ENCODE measurements around the gene C1orf210.
A peak's percentile ranks its signal among the peaks of the same experiment; 100 is the strongest.

C1orf210 gene

DNA sequence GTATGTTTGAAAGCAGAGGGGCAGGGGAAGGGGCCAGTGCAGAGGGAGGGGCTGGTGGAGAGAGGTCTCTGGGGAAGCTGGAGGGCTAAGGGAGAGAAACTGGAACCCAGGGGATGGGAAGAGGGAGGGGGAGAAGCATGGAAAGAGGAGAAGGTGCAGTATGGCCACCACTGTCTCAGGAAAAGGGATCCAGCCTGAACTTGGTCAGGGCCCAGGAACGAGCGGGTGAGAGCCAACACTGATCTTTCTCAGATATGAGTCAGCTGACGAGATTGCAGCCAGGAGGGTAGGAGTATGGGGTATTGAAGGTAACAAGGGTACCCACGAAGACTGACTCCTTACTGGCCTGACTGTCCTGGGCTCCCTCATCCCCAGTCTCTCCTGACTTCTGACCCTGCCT is 33.5 kb upstream of the C1orf210 start:
- Histone ChIP-seq H2AFZ (ENCODE audit: low read length) (no peak overlapping the region), H3K4ac (ENCODE audit: low read length) (no peak overlapping the region), H3K9ac (ENCODE audit: low read depth, low read length, poor library complexity) (no peak overlapping the region), H3K79me1 (ENCODE audit: low read depth, low read length) (no peaks in the 10 kb centered on the region), H3K4me3 (ENCODE audit: low read length in 2 of 2) (no peak overlapping the region), H3K4me1 (ENCODE audit: control insufficient read depth in 2 of 2, insufficient read depth in 1 of 2, low read depth in 1 of 2, low read length in 2 of 2) (peaks cover 0 to 5% of the 10 kb centered on the region in 2 donors), H2BK15ac (ENCODE audit: low read length) (no peak overlapping the region), H3K18ac (ENCODE audit: low read length) (no peak overlapping the region), H3K27me3 (ENCODE audit: control insufficient read depth in 3 of 3, insufficient read depth in 3 of 3, low read depth in 1 of 3, low read length in 3 of 3) (no peaks in the 10 kb centered on the region), H3K36me3 (replicated peaks in 1 of 2; ENCODE audit: control insufficient read depth in 2 of 2, insufficient read depth in 2 of 2, low read length in 2 of 2) (no peaks in the 10 kb centered on the region), H2AK5ac (ENCODE audit: low read depth, low read length) (no peak overlapping the region), H2BK5ac (ENCODE audit: low read length) (no peak overlapping the region), H4K8ac (ENCODE audit: low read depth, low read length) (no peak overlapping the region), H4K91ac (ENCODE audit: low read depth, low read length, poor library complexity) (no peak overlapping the region), H3K9me3 (replicated peaks in 1 of 2; ENCODE audit: control insufficient read depth in 2 of 2, insufficient read depth in 1 of 2, low read depth in 1 of 2, low read length in 2 of 2) (peaks cover 0 to under 1% of the 10 kb centered on the region in 2 donors), H2BK12ac (ENCODE audit: low read length) (no peak overlapping the region), H3K23ac (ENCODE audit: low read depth, low read length, poor library complexity) (no peak overlapping the region), H3K27ac (replicated peaks; ENCODE audit: low read length) (no peak overlapping the region), H3K4me2 (ENCODE audit: insufficient read depth, low read length, poor library complexity, severe bottlenecking) (no peak overlapping the region), H3K14ac (ENCODE audit: low read length) (no peak overlapping the region), H2BK120ac (ENCODE audit: low read depth, low read length) (no peak overlapping the region)
- no CpG with 5 or more reads among the region's 4 CpGs for WGBS, 2 donors (ENCODE audit: extremely low coverage in 2 of 2, insufficient read length in 2 of 2, insufficient replicate concordance in 1 of 2)
- DNase-seq (ENCODE audit: low spot score): no peak

- no peak overlapping the region for H4K8ac ChIP-seq (ENCODE audit: low read depth, low read length)
- peak overlapping the region; percentile 93 for H4K91ac ChIP-seq (ENCODE audit: low read depth, low read length, poor library complexity)
- peak overlapping the region; percentile 37 for H3K23ac ChIP-seq (ENCODE audit: low read depth, low read length, poor library complexity)
- H3K4ac ChIP-seq (ENCODE audit: low read length): no peak overlapping the region
- H3K9me3 ChIP-seq (replicated peaks in 1 of 2; ENCODE audit: control insufficient read depth in 2 of 2, insufficient read depth in 1 of 2, low read depth in 1 of 2, low read length in 2 of 2): no peaks in the 10 kb centered on the region
- H3K27me3 ChIP-seq (ENCODE audit: control insufficient read depth in 3 of 3, insufficient read depth in 3 of 3, low read depth in 1 of 3, low read length in 3 of 3): no peaks in the 10 kb centered on the region
- no peak overlapping the region for H2AFZ ChIP-seq (ENCODE audit: low read length)
- H2BK15ac ChIP-seq (ENCODE audit: low read length): no peak overlapping the region
- WGBS, 2 donors (ENCODE audit: extremely low coverage in 2 of 2, insufficient read length in 2 of 2, insufficient replicate concordance in 1 of 2): no CpG with 5 or more reads among the region's 15 CpGs
- H2BK120ac ChIP-seq (ENCODE audit: low read depth, low read length): no peak overlapping the region
- no peak overlapping the region for H3K27ac ChIP-seq (replicated peaks; ENCODE audit: low read length)
- H3K36me3 ChIP-seq (replicated peaks in 1 of 2; ENCODE audit: control insufficient read depth in 2 of 2, insufficient read depth in 2 of 2, low read length in 2 of 2): no peaks in the 10 kb centered on the region
- no peak for DNase-seq (ENCODE audit: low spot score)
- H2BK12ac ChIP-seq (ENCODE audit: low read length): no peak overlapping the region
- H3K4me3 ChIP-seq (ENCODE audit: low read length in 2 of 2): no peak overlapping the region
- no peak overlapping the region for H3K4me2 ChIP-seq (ENCODE audit: insufficient read depth, low read length, poor library complexity, severe bottlenecking)
- no peak overlapping the region for H2BK5ac ChIP-seq (ENCODE audit: low read length)
- no peak overlapping the region for H3K14ac ChIP-seq (ENCODE audit: low read length)
- no peak overlapping the region for H3K9ac ChIP-seq (ENCODE audit: low read depth, low read length, poor library complexity)
- H3K4me1 ChIP-seq (ENCODE audit: control insufficient read depth in 2 of 2, insufficient read depth in 1 of 2, low read depth in 1 of 2, low read length in 2 of 2): peaks cover 0 to 5% of the 10 kb centered on the region in 2 donors
- H3K79me1 ChIP-seq (ENCODE audit: low read depth, low read length): no peaks in the 10 kb centered on the region
- peak overlapping the region; percentile 77 for H3K18ac ChIP-seq (ENCODE audit: low read length)
- no peak overlapping the region for H2AK5ac ChIP-seq (ENCODE audit: low read depth, low read length)
Observed at GRCh38 chr1:43317817-43318471, 32.6 kb upstream of the C1orf210 start.

GRCh38 chr1:43316738-43317520 is 31.5 kb upstream of the C1orf210 start:
- WGBS, 2 donors (ENCODE audit: extremely low coverage in 2 of 2, insufficient read length in 2 of 2, insufficient replicate concordance in 1 of 2): no CpG with 5 or more reads among the region's 16 CpGs
- DNase-seq (ENCODE audit: low spot score): no peak

GRCh38 chr1:43315963-43316737 is 30.8 kb upstream of the C1orf210 start:
- H3K14ac ChIP-seq (ENCODE audit: low read length): no peak overlapping the region
- H3K9me3 ChIP-seq (replicated peaks in 1 of 2; ENCODE audit: control insufficient read depth in 2 of 2, insufficient read depth in 1 of 2, low read depth in 1 of 2, low read length in 2 of 2): no peaks in the 10 kb centered on the region
- no peak overlapping the region for H2AFZ ChIP-seq (ENCODE audit: low read length)
- no peak overlapping the region for H4K8ac ChIP-seq (ENCODE audit: low read depth, low read length)
- H3K9ac ChIP-seq (ENCODE audit: low read depth, low read length, poor library complexity): no peak overlapping the region
- H2AK5ac ChIP-seq (ENCODE audit: low read depth, low read length): no peak overlapping the region
- no peak overlapping the region for H2BK12ac ChIP-seq (ENCODE audit: low read length)
- no peaks in the 10 kb centered on the region for H3K27me3 ChIP-seq (ENCODE audit: control insufficient read depth in 3 of 3, insufficient read depth in 3 of 3, low read depth in 1 of 3, low read length in 3 of 3)
- H3K23ac ChIP-seq (ENCODE audit: low read depth, low read length, poor library complexity): no peak overlapping the region
- H3K36me3 ChIP-seq (replicated peaks in 1 of 2; ENCODE audit: control insufficient read depth in 2 of 2, insufficient read depth in 2 of 2, low read length in 2 of 2): no peaks in the 10 kb centered on the region
- no peak overlapping the region for H3K27ac ChIP-seq (replicated peaks; ENCODE audit: low read length)
- no peak overlapping the region for H2BK120ac ChIP-seq (ENCODE audit: low read depth, low read length)
- no peak overlapping the region for H2BK5ac ChIP-seq (ENCODE audit: low read length)
- peak overlapping the region in 1 of 2 donors; percentile 34 for H3K4me3 ChIP-seq (ENCODE audit: low read length in 2 of 2)
- no peak overlapping the region for H3K4ac ChIP-seq (ENCODE audit: low read length)
- H2BK15ac ChIP-seq (ENCODE audit: low read length): no peak overlapping the region
- no peak for DNase-seq (ENCODE audit: low spot score)
- H3K4me1 ChIP-seq (ENCODE audit: control insufficient read depth in 2 of 2, insufficient read depth in 1 of 2, low read depth in 1 of 2, low read length in 2 of 2): peaks cover 0 to 5% of the 10 kb centered on the region in 2 donors
- no CpG with 5 or more reads among the region's 10 CpGs for WGBS, 2 donors (ENCODE audit: extremely low coverage in 2 of 2, insufficient read length in 2 of 2, insufficient replicate concordance in 1 of 2)
- no peak overlapping the region for H3K18ac ChIP-seq (ENCODE audit: low read length)
- no peak overlapping the region for H3K4me2 ChIP-seq (ENCODE audit: insufficient read depth, low read length, poor library complexity, severe bottlenecking)
- no peak overlapping the region for H4K91ac ChIP-seq (ENCODE audit: low read depth, low read length, poor library complexity)
- H3K79me1 ChIP-seq (ENCODE audit: low read depth, low read length): no peaks in the 10 kb centered on the region

More at GRCh38 chr1:43316738-43317520, 31.5 kb upstream of the C1orf210 start:
- H3K27me3 ChIP-seq (ENCODE audit: control insufficient read depth in 3 of 3, insufficient read depth in 3 of 3, low read depth in 1 of 3, low read length in 3 of 3): no peaks in the 10 kb centered on the region
- no peak overlapping the region for H4K8ac ChIP-seq (ENCODE audit: low read depth, low read length)
- no peaks in the 10 kb centered on the region for H3K36me3 ChIP-seq (replicated peaks in 1 of 2; ENCODE audit: control insufficient read depth in 2 of 2, insufficient read depth in 2 of 2, low read length in 2 of 2)
- H3K4me2 ChIP-seq (ENCODE audit: insufficient read depth, low read length, poor library complexity, severe bottlenecking): no peak overlapping the region
- H3K23ac ChIP-seq (ENCODE audit: low read depth, low read length, poor library complexity): no peak overlapping the region
- no peak overlapping the region for H2AFZ ChIP-seq (ENCODE audit: low read length)
- peaks cover 0 to 5% of the 10 kb centered on the region in 2 donors for H3K4me1 ChIP-seq (ENCODE audit: control insufficient read depth in 2 of 2, insufficient read depth in 1 of 2, low read depth in 1 of 2, low read length in 2 of 2)
- no peaks in the 10 kb centered on the region for H3K9me3 ChIP-seq (replicated peaks in 1 of 2; ENCODE audit: control insufficient read depth in 2 of 2, insufficient read depth in 1 of 2, low read depth in 1 of 2, low read length in 2 of 2)
- no peak overlapping the region for H2BK120ac ChIP-seq (ENCODE audit: low read depth, low read length)
- no peak overlapping the region for H2BK5ac ChIP-seq (ENCODE audit: low read length)
- no peak overlapping the region for H4K91ac ChIP-seq (ENCODE audit: low read depth, low read length, poor library complexity)
- no peak overlapping the region for H3K27ac ChIP-seq (replicated peaks; ENCODE audit: low read length)
- H3K14ac ChIP-seq (ENCODE audit: low read length): no peak overlapping the region
- no peak overlapping the region for H3K18ac ChIP-seq (ENCODE audit: low read length)
- H3K79me1 ChIP-seq (ENCODE audit: low read depth, low read length): no peaks in the 10 kb centered on the region
- no peak overlapping the region for H2AK5ac ChIP-seq (ENCODE audit: low read depth, low read length)
- no peak overlapping the region for H2BK15ac ChIP-seq (ENCODE audit: low read length)
- H2BK12ac ChIP-seq (ENCODE audit: low read length): no peak overlapping the region
- no peak overlapping the region for H3K4ac ChIP-seq (ENCODE audit: low read length)
- no peak overlapping the region for H3K9ac ChIP-seq (ENCODE audit: low read depth, low read length, poor library complexity)
- no peak overlapping the region for H3K4me3 ChIP-seq (ENCODE audit: low read length in 2 of 2)
